Stimulated activated CD4-positive, alpha-beta T cell treated with anti-CD3 and anti-CD28 coated beads, Interleukin-1b, Interleukin-23, amount 100 ng/mL, for 48 hours (primary cell): ENCODE results near the gene PDE4D.
"Not testable (repeated sequence)": the region's sequence is repeated elsewhere in the genome, so short reads cannot be mapped to it uniquely, and the experiment has no call there.

Source experiments
- DNase-seq: peaks from one replicate; pipeline ENCODE4 v3.0.0-alpha.2; 2020

Gene PDE4D

GRCh38 chr5:59092758-59093157 lies 800.8 kb downstream of the PDE4D start:
- DNase-seq: no peak

- no peak for DNase-seq
Measured at GRCh38 chr5:59091965-59092364, 801.6 kb downstream of the PDE4D start.

GRCh38 chr5:59090323-59090722 lies 803.2 kb downstream of the PDE4D start:
- DNase-seq: no peak

- DNase-seq: no peak
Measured at GRCh38 chr5:59089767-59090166, 803.8 kb downstream of the PDE4D start.

- no peak for DNase-seq
Measured at GRCh38 chr5:59088546-59088945, 805.0 kb downstream of the PDE4D start.

- no peak for DNase-seq
Measured at GRCh38 chr5:59086024-59086423, 807.5 kb downstream of the PDE4D start.

GRCh38 chr5:59081693-59082092 lies 811.8 kb downstream of the PDE4D start:
- no peak for DNase-seq

- no peak for DNase-seq
Measured at GRCh38 chr5:59079622-59080620, 813.6 kb downstream of the PDE4D start.

GRCh38 chr5:59071755-59072549 lies 821.6 kb downstream of the PDE4D start:
- no peak for DNase-seq

GRCh38 chr5:59069438-59070079 lies 824.0 kb downstream of the PDE4D start:
- no peak for DNase-seq

- DNase-seq: no peak
Measured at GRCh38 chr5:59067956-59068656, 825.4 kb downstream of the PDE4D start.

- DNase-seq: no peak
Measured at GRCh38 chr5:59066367-59067163, 827.0 kb downstream of the PDE4D start.

- no peak for DNase-seq
Measured at GRCh38 chr5:59065554-59065953, 828.0 kb downstream of the PDE4D start.

GRCh38 chr5:59064293-59064692 lies 829.2 kb downstream of the PDE4D start:
- DNase-seq: no peak

- no peak for DNase-seq
Measured at GRCh38 chr5:59062986-59063683, 830.4 kb downstream of the PDE4D start.

- no peak for DNase-seq
Measured at GRCh38 chr5:59061377-59061776, 832.1 kb downstream of the PDE4D start.

GRCh38 chr5:59058969-59059687 lies 834.4 kb downstream of the PDE4D start:
- no peak for DNase-seq

GRCh38 chr5:59058237-59058636 lies 835.3 kb downstream of the PDE4D start:
- DNase-seq: no peak

- not testable (repeated sequence) for DNase-seq
Measured at GRCh38 chr5:59056599-59056998, 836.9 kb downstream of the PDE4D start.

- DNase-seq: no peak
Measured at GRCh38 chr5:59055745-59056448, 837.6 kb downstream of the PDE4D start.
